GM19438 (cell line): ENCODE measurements around the gene MAML2.

Experiments used
- ATAC-seq: cut with Tn5 transposase; IDR thresholded peaks from one replicate; pipeline ENCODE4 v1.9.1; 2021; ENCODE audit warnings: low read depth; ENCODE audit not compliant: unreplicated experiment

MAML2 gene

DNA sequence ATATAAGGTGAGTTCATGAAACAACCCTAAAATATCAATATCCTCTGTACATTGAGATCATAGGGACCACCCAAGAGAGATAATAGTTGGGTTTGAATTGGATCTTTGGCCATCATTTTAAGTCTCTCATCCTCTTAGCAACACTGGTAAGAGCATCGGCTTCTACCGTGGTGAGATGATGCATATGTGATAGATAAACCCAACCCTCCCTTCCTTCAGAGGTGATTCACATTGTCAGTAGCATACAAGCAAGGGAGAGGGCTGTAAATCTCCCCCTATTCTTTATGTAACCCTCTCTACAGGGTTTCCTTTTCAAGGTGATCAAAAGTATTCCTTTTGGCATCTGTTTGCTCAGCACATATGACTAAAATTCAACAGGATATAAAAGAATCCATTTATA is 316.7 kb downstream of the MAML2 start:
- ATAC-seq, result no peak

GRCh38 chr11:96024666-96025065 is 318.3 kb downstream of the MAML2 start:
- no peak for ATAC-seq

DNA sequence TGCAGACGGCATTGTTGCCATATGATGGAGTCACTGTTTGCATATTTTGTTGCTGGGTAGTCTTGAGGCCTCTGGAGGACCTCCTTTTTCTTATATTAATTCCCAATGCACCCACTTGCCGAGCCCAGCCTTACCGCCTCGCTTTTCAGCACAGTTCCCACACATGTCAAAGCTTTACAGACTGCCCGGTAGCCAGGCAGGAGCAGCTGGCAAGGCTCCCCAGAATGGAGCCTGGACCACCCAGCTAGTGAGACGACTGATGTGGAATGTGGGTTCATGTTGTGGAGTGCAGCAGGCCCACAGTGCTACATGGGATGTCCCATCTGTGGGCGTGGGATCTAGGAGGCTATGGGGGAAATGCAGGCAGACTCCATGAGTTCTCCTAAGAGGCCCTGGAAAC is 319.7 kb downstream of the MAML2 start:
- ATAC-seq, result no peak

DNA sequence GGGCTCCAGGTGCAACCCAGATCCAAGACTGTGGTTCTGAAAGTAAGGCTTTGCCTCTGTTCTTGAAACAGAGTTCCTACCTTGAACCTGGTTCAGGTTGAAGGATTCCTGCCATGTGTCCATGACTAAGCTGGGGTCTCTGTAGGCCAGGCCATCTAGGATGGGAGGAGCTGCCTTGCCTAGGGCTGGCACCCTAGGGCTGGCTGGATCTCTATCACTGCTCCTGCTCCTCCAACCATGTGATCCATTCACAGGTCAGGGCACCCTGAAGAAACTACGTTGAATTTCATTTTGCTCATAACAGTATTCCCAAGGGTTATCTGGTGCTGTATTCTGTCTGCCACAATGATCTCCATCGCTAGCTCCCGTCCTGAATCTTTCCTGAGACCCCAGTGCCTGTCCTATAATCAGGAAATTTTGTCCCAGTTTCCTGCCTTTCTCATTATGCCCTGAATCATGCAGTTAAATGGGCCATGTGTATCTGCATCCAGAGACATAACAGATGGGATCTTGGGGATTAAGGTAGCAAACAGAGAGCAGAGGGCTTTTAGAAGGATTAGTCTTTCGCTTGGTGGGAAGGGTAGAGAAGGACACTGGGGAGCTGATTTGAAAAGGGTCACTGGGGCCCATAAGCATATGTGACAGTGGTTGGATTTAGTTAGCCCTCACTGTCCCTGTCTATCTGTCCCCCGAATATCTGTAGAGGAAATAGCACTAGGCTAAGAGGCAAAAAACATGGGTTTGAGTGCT is 320.9 kb downstream of the MAML2 start:
- ATAC-seq, result no peak

- no peak for ATAC-seq
Observed at GRCh38 chr11:96019810-96020747, 322.9 kb downstream of the MAML2 start.

DNA sequence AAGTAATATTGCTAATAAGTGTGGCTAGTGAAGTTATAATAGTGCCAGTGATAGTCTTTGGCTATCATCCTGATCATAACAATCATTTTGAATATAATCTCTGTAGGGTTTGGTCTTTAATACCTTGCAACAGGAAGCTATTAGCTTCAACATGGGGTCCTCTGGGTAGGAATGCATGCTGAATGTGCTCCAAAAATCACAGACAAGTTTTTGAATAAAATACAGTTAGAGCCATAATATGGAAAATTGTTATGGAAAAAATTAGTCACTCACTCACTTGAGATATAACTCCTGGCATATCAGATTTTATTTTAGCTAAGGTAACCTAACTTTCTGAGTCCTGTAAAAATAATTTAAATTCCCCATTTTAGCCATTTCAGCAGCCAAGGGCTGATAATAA is 323.7 kb downstream of the MAML2 start:
- ATAC-seq, result no peak

DNA sequence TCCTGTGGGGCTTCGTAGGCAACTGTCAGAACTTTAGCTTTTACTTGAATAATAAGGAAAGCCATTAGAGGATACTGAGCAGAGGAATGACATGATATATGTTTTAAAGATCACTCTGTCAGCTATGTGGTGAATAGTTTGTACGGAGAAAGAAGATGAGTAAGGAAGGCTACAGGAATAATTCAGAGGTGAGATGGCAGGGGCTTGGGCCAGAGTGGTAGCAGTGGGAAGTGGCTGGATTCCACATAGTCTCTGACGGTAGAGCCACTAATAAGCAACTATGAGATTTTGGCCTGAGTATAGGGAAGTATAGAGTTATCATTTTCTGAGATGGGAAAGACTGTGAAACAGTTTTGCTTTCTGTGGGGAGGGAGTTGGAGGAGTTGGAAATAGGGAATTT is 325.1 kb downstream of the MAML2 start:
- no peak for ATAC-seq

GRCh38 chr11:96016978-96017502 is 326.0 kb downstream of the MAML2 start:
- no peak for ATAC-seq

DNA sequence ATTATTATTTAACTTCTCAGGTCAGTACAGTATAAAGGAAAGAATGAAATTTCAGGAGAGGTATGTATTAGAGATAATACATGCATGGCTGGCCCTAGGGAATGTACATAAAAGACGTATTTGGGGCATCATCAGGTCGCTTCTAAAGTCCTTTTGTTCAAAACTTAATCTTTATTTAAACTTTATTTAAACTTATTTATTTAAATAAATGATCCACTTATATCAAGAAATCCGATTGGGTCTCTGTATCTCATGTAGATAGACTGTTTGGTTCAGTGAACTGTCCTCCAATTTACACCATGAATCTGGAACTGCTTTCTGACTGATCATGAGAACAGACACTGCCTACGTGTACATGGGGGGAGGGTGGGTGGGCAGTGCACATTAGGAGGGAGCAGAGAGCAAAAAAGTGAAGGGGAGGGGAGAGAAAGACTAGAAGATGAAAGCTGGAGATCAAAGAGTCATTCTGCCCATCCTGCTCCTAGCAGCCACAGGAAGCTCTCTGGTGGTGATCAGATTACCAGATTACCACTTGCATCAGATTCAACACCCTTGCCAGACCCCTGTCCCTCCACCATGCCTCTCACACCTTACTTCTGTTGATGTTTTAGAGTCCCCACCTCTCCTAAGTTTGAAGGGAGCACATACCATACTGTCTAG is 327.0 kb downstream of the MAML2 start:
- ATAC-seq, result no peak

GRCh38 chr11:96014217-96014616 is 328.8 kb downstream of the MAML2 start:
- no peak for ATAC-seq

GRCh38 chr11:96013461-96014213 is 329.4 kb downstream of the MAML2 start:
- no peak for ATAC-seq

- peak; percentile 93 for ATAC-seq
Observed at GRCh38 chr11:96012086-96012824, 330.7 kb downstream of the MAML2 start.

DNA sequence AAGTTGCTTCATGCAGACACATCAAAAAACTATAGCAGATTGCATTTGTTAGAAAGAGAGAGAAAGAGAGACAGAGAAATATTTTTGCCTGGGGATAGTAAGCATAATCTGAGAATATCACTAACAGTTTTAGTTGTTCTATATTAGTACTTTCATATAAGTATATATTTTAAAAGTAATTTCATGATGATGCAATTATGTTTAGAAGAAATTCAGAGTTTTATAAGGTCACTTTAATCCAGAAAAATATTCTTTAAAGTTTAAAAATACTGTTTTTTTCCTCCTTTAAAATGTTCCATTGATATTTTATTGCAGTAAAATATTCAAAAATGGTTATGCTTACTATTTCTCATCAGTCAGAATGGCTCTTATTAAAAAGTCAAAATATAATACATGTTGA is 332.3 kb downstream of the MAML2 start:
- ATAC-seq, result no peak

DNA sequence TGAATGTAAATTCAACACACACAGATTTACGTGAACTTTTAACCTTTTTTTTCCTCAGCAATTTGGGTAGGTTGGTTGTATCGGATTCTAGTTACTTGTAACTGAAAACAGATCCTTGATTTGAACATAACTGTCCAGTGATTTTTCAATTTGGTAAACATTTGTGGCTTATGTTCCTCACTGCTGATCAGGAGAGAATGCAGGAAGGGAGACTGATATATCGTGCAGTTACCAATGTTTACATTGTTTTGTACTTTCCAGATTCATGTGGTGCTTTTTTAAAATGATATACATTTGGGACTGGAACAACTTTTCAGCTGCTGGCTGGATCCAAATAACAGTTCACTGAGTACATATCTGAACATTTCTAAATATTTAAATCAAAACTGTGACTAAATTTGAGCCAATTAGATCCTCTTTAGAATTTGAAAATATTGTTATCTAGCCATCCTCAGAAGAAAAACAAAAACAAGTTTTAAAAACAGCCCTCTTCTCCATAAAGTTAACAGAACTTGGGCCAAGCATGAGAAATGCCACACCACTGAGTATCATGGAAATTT is 334.8 kb downstream of the MAML2 start:
- ATAC-seq, result no peak

DNA sequence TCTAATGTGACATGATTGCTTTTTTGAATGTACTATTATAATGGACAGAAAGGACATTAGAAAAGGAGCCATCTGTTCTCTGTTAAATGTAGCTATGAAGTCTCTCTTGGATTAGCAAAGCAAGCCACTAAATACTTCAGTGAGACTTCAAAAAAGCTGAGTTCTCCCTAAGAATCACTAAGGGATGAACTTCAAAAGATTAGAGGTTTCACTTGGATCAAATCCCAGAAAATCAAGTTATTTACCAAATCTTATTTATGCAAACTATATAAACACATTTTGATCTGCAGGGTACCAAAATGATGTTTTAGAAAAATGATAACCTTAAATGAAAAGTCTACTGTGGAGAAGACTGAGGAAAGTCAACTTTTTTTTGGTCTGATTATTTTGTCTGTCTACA is 337.0 kb downstream of the MAML2 start:
- no peak for ATAC-seq

DNA sequence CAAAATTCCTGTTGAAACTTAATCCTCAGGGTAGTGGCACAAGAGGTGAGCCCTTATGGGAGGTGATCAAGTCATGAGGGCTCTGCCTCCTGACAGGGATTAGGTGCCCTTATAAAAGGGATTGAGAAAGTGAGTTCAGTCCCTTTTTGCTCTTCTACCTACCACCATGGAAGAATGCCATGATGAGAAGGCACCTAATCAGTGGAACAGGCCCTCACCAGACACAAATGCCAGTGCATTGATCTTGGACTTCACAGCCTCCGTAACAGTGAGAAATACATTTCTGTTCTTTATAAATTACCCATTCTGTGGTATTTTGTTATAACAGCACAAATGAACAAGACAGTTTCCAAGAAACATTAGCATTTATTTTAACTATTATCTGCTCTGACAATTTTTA is 338.1 kb downstream of the MAML2 start:
- no peak for ATAC-seq

DNA sequence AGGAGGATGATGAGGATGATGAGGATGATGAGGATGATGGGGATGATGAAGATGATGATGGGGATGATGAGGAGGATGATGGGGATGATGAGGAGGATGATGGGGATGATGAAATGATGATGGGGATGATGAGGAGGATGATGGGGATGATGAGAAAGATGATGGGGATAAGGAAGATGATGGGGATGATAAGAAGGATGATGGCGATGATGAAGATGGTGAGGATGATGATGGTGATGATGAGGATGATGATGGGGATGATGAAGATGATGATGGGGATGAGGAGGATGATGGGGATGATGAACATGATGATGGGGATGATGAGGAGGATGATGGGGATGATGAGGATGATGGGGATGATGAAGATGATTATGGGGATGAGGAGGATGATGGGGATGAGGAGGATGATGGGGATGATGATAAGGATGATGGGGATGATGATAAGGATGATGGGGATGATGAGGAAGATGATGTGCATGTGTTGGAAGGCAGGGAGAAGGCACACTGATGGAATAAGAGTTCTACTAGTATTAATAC is 340.2 kb downstream of the MAML2 start:
- ATAC-seq, result no peak

GRCh38 chr11:96002339-96002738 is 340.7 kb downstream of the MAML2 start:
- no peak for ATAC-seq

- no peak for ATAC-seq
Observed at GRCh38 chr11:96001037-96001436, 342.0 kb downstream of the MAML2 start.
